Ishikawa (cell line): Measurements from ENCODE around the gene FAM107A.

Source experiments
- CEBPB ChIP-seq: IDR thresholded peaks from 2 replicates; pipeline ENCODE4 v1.6.1; 2012
- CREB1 ChIP-seq: IDR thresholded peaks from 2 replicates; pipeline ENCODE4 v1.6.1; 2012; ENCODE audit warnings: low read depth
- EP300 ChIP-seq: IDR thresholded peaks from 2 replicates; pipeline ENCODE4 v1.6.1; 2012; ENCODE audit warnings: borderline replicate concordance
- FOXM1 ChIP-seq: IDR thresholded peaks from 2 replicates; pipeline ENCODE4 v1.6.1; 2012; ENCODE audit warnings: low read depth, borderline replicate concordance
- MAX ChIP-seq: IDR thresholded peaks from 2 replicates; pipeline ENCODE4 v1.6.1; 2012
- RAD21 ChIP-seq: IDR thresholded peaks from 2 replicates; pipeline ENCODE4 v1.6.1; 2012; ENCODE audit warnings: low read depth
- TAF1 ChIP-seq: IDR thresholded peaks from 2 replicates; pipeline ENCODE4 v1.6.1; 2012; ENCODE audit warnings: low read depth, mild to moderate bottlenecking
- TCF12 ChIP-seq: IDR thresholded peaks from 2 replicates; pipeline ENCODE4 v1.6.1; 2012; ENCODE audit warnings: low read depth
- TEAD4 ChIP-seq: IDR thresholded peaks from 2 replicates; pipeline ENCODE4 v1.6.1; 2012
- YY1 ChIP-seq: IDR thresholded peaks from 2 replicates; pipeline ENCODE4 v1.6.1; 2012; ENCODE audit warnings: low read depth
- TF ChIP-seq, protein P1 (sequence below): IDR thresholded peaks from 2 replicates; pipeline ENCODE4 v1.6.1; 2012

- no peak for TF ChIP-seq TAF1
- no peak for TF ChIP-seq MAX
- TF ChIP-seq YY1 = no peak
- TF ChIP-seq RAD21 = no peak
- TF ChIP-seq, protein P1, sequence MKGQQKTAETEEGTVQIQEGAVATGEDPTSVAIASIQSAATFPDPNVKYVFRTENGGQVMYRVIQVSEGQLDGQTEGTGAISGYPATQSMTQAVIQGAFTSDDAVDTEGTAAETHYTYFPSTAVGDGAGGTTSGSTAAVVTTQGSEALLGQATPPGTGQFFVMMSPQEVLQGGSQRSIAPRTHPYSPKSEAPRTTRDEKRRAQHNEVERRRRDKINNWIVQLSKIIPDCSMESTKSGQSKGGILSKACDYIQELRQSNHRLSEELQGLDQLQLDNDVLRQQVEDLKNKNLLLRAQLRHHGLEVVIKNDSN = no peak
- no peak for TF ChIP-seq EP300
- no peak for TF ChIP-seq FOXM1
- TF ChIP-seq CREB1 = no peak
- TF ChIP-seq TCF12 = no peak
- TF ChIP-seq CEBPB = no peak
- no peak for TF ChIP-seq TEAD4
These were observed 46.8 kb downstream of the FAM107A start for GRCh38 chr3:58530354-58530865.
